ENCODE results near the gene INPP5B.

Gene INPP5B

DNA sequence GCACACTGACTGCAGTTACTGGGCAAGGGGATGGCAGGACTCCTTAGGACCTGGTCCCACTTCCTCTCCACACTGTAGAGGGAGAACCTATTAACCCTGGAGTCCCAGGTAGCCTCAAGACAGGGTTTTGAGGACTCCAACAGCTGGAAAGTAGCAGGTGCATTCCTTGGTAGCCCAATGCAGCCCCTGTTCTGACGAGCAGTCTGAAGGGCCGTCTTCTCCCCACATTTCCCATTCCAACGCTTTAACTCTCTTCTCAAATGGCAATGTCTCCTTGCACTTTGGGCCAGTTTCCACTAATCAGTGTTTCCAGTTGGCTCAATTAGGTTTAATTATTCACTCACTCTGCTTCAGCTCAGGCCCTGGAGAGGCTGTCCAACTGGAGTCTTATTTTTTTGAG is 8.8 kb upstream of the INPP5B start:
- H3K36me3 ChIP-seq (replicated peaks) = peaks cover 24% of the 10 kb centered on the region

DNA sequence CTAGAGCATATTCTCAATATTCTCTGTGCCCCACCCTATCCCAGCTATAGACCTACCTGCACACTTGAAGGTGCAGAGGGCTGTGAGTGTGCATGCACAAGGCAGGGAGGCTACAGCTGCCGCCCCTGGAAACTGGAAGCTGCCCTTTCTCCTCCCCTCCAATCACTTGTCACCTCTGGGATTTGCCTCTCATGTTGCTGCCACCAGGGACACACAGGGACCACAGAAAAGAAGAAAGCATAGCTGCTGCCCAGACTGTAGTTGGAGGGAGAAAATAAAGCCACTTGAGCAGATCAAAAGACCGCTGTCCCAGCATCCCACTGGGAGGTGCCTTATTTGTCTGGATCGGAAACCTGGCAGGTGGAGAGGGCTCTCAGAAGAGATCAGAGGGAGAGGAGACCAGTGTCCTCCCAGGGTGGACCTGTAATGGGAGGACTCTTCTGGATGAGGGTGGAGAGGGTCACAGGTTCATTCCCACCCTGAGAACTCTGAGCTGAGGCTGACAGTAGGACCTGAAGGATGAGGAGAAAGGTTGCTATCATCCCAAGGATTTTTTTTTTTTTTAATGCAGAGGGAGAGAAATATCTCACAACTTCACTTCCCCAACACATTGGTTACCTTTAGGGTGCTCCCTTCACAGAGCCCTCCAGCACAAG is 7.6 kb upstream of the INPP5B start:
- H3K36me3 ChIP-seq (replicated peaks) = peaks cover 14% of the 10 kb centered on the region
- no peak for DNase-seq (ENCODE audit: low spot score in 2 of 2)
- no peaks in the 10 kb centered on the region for H3K27me3 ChIP-seq (ENCODE audit: low read depth)
- no peak overlapping the region for H3K4me3 ChIP-seq
- H3K9me3 ChIP-seq = no peaks in the 10 kb centered on the region
- in situ Hi-C loops (cut with MboI; ENCODE audit: low sequenced_read_pairs) = loop anchor here (25.0 kb wide), 1 partner anchor 367 kb away; the partner anchor contains the start of gene GNL2
- no peaks in the 10 kb centered on the region for H3K4me1 ChIP-seq

More for the DNA sequence above, 8.8 kb upstream of the INPP5B start:
- Histone ChIP-seq H3K27me3 (ENCODE audit: low read depth) (no peaks in the 10 kb centered on the region), H3K4me1 (no peaks in the 10 kb centered on the region), H3K4me3 (no peak overlapping the region), H3K9me3 (no peaks in the 10 kb centered on the region)
- in situ Hi-C loops (cut with MboI; ENCODE audit: low sequenced_read_pairs) = loop anchor here (25.0 kb wide), 1 partner anchor 368 kb away; the partner anchor contains the start of gene GNL2
- DNase-seq (ENCODE audit: low spot score in 2 of 2) = no peak

GRCh38 chr1:37952738-37953137 is 5.9 kb upstream of the INPP5B start:
- in situ Hi-C loops (cut with MboI; ENCODE audit: low sequenced_read_pairs) = loop anchor here (25.0 kb wide), 1 partner anchor 365 kb away; the partner anchor contains the start of gene GNL2
- Histone ChIP-seq H3K27me3 (ENCODE audit: low read depth) (no peaks in the 10 kb centered on the region), H3K4me3 (no peak overlapping the region), H3K36me3 (replicated peaks) (no peaks in the 10 kb centered on the region; the same call in 1 of the 2 replicates), H3K9me3 (no peaks in the 10 kb centered on the region), H3K4me1 (no peaks in the 10 kb centered on the region)
- DNase-seq (ENCODE audit: low spot score in 2 of 2) = no peak

DNA sequence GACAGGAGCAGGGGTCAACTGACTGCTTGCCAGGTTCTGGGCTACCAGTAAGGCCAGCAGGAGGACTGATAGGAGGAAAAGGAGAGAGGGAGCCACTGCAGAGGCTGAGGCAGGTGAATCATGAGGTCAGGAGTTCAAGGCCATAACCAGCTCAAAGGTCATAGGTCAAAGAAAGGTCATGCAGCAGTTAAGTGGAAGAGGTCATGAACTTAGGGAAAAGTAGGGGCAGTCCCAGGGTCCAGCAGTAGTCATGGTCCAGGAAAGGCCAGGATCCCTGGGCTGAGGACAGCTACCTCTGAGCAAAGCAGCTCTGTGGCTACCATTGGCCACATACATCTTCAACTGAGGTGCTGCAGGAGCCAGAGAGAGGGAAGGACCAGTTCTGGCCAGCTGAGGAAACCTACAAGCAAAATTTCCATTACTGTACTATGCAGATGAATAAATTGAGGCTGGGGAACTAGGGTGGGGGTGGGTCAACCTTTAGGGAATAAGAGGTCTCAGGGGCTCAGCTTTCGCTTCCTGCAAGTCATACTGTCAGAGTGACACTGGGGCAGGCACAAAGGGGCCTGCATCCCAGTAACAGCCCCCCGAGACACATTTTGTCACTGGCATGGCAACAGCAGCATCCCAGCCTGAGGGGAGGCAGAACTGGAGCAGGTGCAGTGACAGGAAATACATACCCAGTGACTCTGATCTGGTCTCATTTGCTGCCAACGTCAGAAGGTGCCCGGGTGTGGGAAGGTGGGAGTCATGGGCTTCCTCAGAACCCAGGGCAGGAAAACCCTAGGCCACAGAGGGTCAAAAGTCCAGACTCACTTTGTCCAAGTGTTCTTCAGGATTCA is 5.2 kb upstream of the INPP5B start:
- H3K9me3 ChIP-seq = no peaks in the 10 kb centered on the region
- no peak for DNase-seq (ENCODE audit: low spot score in 2 of 2)
- H3K4me3 ChIP-seq = no peak overlapping the region
- in situ Hi-C loops (cut with MboI; ENCODE audit: low sequenced_read_pairs) = loop anchor here (25.0 kb wide), 1 partner anchor 365 kb away; the partner anchor contains the start of gene GNL2
- H3K36me3 ChIP-seq (replicated peaks) = no peaks in the 10 kb centered on the region; the same call in 1 of the 2 replicates
- no peaks in the 10 kb centered on the region for H3K27me3 ChIP-seq (ENCODE audit: low read depth)
- H3K4me1 ChIP-seq = peaks cover 2% of the 10 kb centered on the region; the same call in 1 of the 2 replicates

DNA sequence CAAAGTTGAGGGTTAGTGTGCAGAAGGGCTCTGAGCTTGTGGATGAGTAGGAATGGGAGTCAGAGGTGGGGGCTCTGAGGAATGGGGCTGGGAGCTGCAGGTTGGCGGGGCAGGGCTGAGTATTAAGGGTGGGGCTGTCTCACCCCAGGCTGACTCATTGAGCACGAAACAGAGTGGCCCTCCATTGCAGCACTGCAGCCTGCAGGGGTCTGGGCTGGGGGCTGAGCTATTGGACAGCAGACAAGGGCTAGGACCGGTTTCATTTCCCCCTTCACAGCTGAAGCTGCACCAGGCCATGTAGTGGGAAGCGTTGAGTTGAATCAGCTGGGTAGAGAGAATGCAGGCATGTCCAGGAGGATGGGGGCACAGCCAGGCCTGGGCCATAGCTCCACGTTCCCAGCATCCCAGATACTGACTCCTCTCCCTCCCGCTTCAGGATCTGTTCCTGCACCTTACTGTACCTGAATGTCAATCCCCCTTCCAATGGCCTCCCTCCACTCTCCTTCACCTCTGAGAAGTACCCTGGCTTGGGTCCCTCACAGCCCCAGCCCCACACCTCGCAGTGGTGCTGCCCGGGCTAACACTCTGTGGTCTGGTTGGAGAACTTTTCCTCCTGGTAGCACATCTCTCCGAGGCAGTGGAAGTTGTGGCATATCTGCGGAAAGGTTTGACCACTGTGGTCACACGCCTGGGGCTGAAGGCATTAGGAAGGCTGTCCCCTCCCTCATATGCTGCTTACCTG is 4.4 kb upstream of the INPP5B start:
- Histone ChIP-seq H3K9me3 (no peaks in the 10 kb centered on the region), H3K4me1 (peaks cover 2% of the 10 kb centered on the region; the same call in 1 of the 2 replicates), H3K27me3 (ENCODE audit: low read depth) (no peaks in the 10 kb centered on the region), H3K4me3 (no peak overlapping the region), H3K36me3 (replicated peaks) (no peaks in the 10 kb centered on the region)
- in situ Hi-C loops (cut with MboI; ENCODE audit: low sequenced_read_pairs) = loop anchor here (25.0 kb wide), 1 partner anchor 364 kb away; the partner anchor contains the start of gene GNL2
- DNase-seq (ENCODE audit: low spot score in 2 of 2) = no peak

DNA sequence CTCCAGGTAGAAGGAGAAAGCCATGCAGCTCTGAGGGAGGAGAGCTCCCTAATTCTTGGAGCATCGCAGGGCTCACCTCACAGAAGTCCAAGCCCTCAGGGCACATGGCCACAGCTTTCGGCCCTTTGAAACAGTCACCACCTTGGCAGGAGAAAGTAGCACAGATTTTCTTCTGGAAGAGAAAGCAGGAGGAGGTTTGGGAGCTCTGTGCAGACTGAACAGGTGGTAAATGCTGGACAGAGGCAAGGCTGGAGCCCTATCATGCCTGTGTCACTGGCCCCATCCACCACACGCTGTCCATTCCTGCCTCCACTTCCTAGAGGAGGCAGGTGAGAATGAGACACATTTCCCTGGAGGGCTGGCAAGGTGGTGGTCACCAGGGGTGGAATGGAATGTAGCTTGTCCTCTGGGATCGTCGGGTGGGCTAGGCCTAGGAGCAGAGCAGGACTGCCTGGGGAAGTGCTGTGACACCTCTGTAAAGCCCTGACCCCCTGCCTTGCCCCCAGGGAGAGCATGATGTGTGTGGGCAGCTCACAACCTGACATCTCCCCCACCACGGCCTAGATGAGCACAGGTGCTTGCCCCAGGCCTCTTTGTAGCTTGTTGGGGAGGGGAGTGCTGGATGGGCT is 2.8 kb upstream of the INPP5B start:
- Histone ChIP-seq H3K4me1 (peaks cover 5% of the 10 kb centered on the region), H3K27me3 (ENCODE audit: low read depth) (no peaks in the 10 kb centered on the region), H3K36me3 (replicated peaks) (no peaks in the 10 kb centered on the region), H3K4me3 (no peak overlapping the region), H3K9me3 (no peaks in the 10 kb centered on the region)
- DNase-seq (ENCODE audit: low spot score in 2 of 2) = no peak
- in situ Hi-C loops (cut with MboI; ENCODE audit: low sequenced_read_pairs) = loop anchor here (25.0 kb wide), 1 partner anchor 362 kb away; the partner anchor contains the start of gene GNL2

GRCh38 chr1:37948841-37949240 is 2.0 kb upstream of the INPP5B start:
- in situ Hi-C loops (cut with MboI; ENCODE audit: low sequenced_read_pairs) = no loop called here
- H3K27me3 ChIP-seq (ENCODE audit: low read depth) = no peaks in the 10 kb centered on the region
- no peaks in the 10 kb centered on the region for H3K9me3 ChIP-seq
- DNase-seq (ENCODE audit: low spot score in 2 of 2) = no peak
- peaks cover 5% of the 10 kb centered on the region for H3K4me1 ChIP-seq
- H3K36me3 ChIP-seq (replicated peaks) = no peaks in the 10 kb centered on the region
- no peak overlapping the region for H3K4me3 ChIP-seq

DNA sequence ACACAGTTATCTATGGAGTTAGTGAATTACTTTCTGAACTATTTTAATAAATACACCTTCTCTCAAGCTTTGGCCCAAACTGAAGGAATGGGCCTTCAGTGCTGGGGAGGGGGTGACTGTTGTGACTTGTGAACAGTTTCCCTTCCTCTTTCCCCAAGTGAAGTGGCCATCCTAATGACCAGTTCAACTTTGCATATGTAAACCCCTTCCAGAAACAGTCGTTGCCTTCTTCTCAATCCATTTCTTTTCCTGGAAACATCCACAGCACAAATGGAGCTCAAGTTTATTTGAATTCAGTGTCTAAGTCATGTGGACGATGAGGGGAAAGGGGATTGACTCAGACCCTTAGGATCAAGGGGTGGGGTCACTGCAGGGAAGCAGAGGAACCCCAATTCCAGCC is 1.3 kb upstream of the INPP5B start:
- in situ Hi-C loops (cut with MboI; ENCODE audit: low sequenced_read_pairs) = no loop called here
- Histone ChIP-seq H3K36me3 (replicated peaks) (no peaks in the 10 kb centered on the region), H3K9me3 (no peaks in the 10 kb centered on the region), H3K4me1 (peaks cover 5% of the 10 kb centered on the region), H3K4me3 (no peak overlapping the region), H3K27me3 (ENCODE audit: low read depth) (no peaks in the 10 kb centered on the region)
- no peak for DNase-seq (ENCODE audit: low spot score in 2 of 2)

DNA sequence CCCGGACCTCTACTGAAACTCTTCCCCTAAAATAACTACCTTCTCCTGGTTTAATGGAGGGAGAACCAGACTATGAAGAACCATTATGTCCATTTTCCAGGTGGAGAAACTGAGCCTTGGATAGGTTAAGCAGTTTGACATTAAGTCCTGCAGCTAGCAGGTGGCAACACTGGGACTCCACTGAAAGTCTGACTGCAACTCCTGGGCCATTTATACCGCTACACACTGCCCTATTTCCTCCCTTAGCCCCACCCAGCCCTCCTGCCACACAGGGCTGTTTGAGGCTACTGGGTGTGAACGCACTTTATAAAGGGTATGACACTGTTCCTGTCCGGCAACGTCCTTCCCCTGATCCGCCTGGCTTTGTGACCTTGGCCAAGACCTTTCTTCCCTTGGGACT is 511 bp upstream of the INPP5B start:
- DNase-seq (ENCODE audit: low spot score in 2 of 2) = no peak
- no peaks in the 10 kb centered on the region for H3K36me3 ChIP-seq (replicated peaks)
- peaks cover 5% of the 10 kb centered on the region for H3K4me1 ChIP-seq
- H3K4me3 ChIP-seq = peak overlapping the region; percentile 58
- in situ Hi-C loops (cut with MboI; ENCODE audit: low sequenced_read_pairs) = no loop called here
- no peaks in the 10 kb centered on the region for H3K27me3 ChIP-seq (ENCODE audit: low read depth)
- H3K9me3 ChIP-seq = no peaks in the 10 kb centered on the region

GRCh38 chr1:37945743-37946702 is 830 bp downstream of the INPP5B start:
- no peaks in the 10 kb centered on the region for H3K36me3 ChIP-seq (replicated peaks)
- no peaks in the 10 kb centered on the region for H3K27me3 ChIP-seq (ENCODE audit: low read depth)
- DNase-seq (ENCODE audit: low spot score in 2 of 2) = peak in 1 of 2 experiments; percentile 46
- H3K9me3 ChIP-seq = no peaks in the 10 kb centered on the region
- peak overlapping the region; percentile 58 for H3K4me3 ChIP-seq
- in situ Hi-C loops (cut with MboI; ENCODE audit: low sequenced_read_pairs) = no loop called here
- H3K4me1 ChIP-seq = peaks cover 5% of the 10 kb centered on the region

DNA sequence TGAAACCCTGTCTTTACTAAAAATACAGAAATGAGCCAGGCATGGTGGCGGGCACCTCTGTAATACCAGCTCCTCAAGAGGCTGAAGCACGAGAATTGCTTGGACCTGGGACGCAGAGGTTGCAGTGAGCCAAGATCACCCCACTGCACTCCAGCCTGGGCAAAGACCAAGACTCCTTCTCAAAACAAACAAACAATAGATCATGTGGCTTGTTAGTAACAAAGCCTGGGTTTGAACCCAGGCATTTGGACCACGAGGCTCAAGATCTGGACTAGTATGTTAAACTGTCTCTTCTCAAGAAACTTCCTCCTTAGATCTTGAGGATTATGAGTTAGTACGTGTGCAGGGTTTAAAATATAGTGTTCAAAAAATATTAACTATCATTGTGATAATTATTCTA is 1.6 kb downstream of the INPP5B start:
- H3K36me3 ChIP-seq (replicated peaks) = no peaks in the 10 kb centered on the region
- H3K27me3 ChIP-seq (ENCODE audit: low read depth) = no peaks in the 10 kb centered on the region
- no peak for DNase-seq (ENCODE audit: low spot score in 2 of 2)
- in situ Hi-C loops (cut with MboI; ENCODE audit: low sequenced_read_pairs) = no loop called here
- H3K9me3 ChIP-seq = no peaks in the 10 kb centered on the region
- peaks cover 5% of the 10 kb centered on the region for H3K4me1 ChIP-seq
- H3K4me3 ChIP-seq = no peak overlapping the region

DNA sequence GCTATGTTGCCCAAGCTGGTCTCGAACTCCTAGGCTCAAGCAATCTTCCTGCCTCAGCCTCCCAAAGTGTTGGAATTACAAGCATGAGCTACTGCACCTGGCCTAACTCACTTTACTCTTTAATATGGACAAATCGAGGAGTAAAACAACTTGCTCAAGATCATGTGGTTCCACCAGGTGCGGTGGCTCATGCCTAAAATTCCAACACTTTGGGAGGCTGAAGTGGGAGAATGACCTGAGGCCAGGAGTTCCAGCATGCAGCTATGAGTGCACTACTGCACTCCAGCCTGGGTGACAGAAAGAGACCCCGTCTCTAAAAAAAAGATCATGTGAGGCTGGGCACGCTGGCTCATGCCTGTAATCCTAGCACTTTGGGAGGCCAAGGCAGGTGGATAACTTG is 2.0 kb downstream of the INPP5B start:
- Histone ChIP-seq H3K9me3 (no peaks in the 10 kb centered on the region), H3K4me3 (no peak overlapping the region), H3K4me1 (peaks cover 5% of the 10 kb centered on the region), H3K36me3 (replicated peaks) (no peaks in the 10 kb centered on the region), H3K27me3 (ENCODE audit: low read depth) (no peaks in the 10 kb centered on the region)
- in situ Hi-C loops (cut with MboI; ENCODE audit: low sequenced_read_pairs) = no loop called here
- no peak for DNase-seq (ENCODE audit: low spot score in 2 of 2)

Measured in HAP-1 (cell line).